ENCODE data around the gene MRPL24. TPM values are rescaled to one million over a fixed set of nuclear protein-coding genes. Genes with fewer than 3 reads are reported as not detected.

Gene MRPL24
- total and polyA plus RNA-seq, 2 of the 13 experiments (the other 11 are each of a cell fraction or from before 2014, with no cell fraction given), result 38.1 to 42.9 TPM

GRCh38 chr1:156746728-156747631, 6.1 kb upstream of the MRPL24 start (continued):
- TF ChIP-seq IKZF5 (CRISPR knock-in tag; IDR thresholded peaks at IDR 0.05) (no peak), MLXIP (CRISPR knock-in tag; IDR thresholded peaks at IDR 0.05; ENCODE audit: borderline replicate concordance) (no peak), RBFOX2 (IDR thresholded peaks at IDR 0.05; ENCODE audit: low read depth, low read length) (peak; percentile 64), ZC3H4 (CRISPR knock-in tag; IDR thresholded peaks at IDR 0.05; ENCODE audit: borderline replicate concordance) (peak; percentile 78; the same call in 1 of the 2 replicates), ZNF644 (CRISPR knock-in tag; IDR thresholded peaks at IDR 0.05; ENCODE audit: low read depth) (no peak), ARNT (IDR thresholded peaks at IDR 0.05) (no peak), ZNF446 (CRISPR knock-in tag; IDR thresholded peaks at IDR 0.05) (no peak), ZFP62 (CRISPR knock-in tag; IDR thresholded peaks at IDR 0.05) (no peak), KLF11 (CRISPR knock-in tag; IDR thresholded peaks at IDR 0.05) (no peak), MLLT10 (CRISPR knock-in tag; IDR thresholded peaks at IDR 0.05) (no peak), CEBPB (IDR thresholded peaks at IDR 0.05; ENCODE audit: borderline replicate concordance, low read depth, low read length) (no peak), ZSCAN25 (CRISPR knock-in tag; IDR thresholded peaks at IDR 0.05) (no peak), ZBTB21 (CRISPR knock-in tag; IDR thresholded peaks at IDR 0.05) (no peak), ZBTB26 (CRISPR knock-in tag; IDR thresholded peaks at IDR 0.05; ENCODE audit: borderline replicate concordance) (no peak), YEATS2 (CRISPR knock-in tag; IDR thresholded peaks at IDR 0.05; ENCODE audit: borderline replicate concordance) (peak; percentile 51; the same call in 1 of the 2 replicates), ZNF550 (CRISPR knock-in tag; IDR thresholded peaks at IDR 0.05; ENCODE audit: borderline replicate concordance) (no peak)
- TF ChIP-seq, protein P1, sequence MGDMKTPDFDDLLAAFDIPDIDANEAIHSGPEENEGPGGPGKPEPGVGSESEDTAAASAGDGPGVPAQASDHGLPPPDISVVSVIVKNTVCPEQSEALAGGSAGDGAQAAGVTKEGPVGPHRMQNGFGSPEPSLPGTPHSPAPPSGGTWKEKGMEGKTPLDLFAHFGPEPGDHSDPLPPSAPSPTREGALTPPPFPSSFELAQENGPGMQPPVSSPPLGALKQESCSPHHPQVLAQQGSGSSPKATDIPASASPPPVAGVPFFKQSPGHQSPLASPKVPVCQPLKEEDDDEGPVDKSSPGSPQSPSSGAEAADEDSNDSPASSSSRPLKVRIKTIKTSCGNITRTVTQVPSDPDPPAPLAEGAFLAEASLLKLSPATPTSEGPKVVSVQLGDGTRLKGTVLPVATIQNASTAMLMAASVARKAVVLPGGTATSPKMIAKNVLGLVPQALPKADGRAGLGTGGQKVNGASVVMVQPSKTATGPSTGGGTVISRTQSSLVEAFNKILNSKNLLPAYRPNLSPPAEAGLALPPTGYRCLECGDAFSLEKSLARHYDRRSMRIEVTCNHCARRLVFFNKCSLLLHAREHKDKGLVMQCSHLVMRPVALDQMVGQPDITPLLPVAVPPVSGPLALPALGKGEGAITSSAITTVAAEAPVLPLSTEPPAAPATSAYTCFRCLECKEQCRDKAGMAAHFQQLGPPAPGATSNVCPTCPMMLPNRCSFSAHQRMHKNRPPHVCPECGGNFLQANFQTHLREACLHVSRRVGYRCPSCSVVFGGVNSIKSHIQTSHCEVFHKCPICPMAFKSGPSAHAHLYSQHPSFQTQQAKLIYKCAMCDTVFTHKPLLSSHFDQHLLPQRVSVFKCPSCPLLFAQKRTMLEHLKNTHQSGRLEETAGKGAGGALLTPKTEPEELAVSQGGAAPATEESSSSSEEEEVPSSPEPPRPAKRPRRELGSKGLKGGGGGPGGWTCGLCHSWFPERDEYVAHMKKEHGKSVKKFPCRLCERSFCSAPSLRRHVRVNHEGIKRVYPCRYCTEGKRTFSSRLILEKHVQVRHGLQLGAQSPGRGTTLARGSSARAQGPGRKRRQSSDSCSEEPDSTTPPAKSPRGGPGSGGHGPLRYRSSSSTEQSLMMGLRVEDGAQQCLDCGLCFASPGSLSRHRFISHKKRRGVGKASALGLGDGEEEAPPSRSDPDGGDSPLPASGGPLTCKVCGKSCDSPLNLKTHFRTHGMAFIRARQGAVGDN (CRISPR knock-in tag; IDR thresholded peaks at IDR 0.05), result peak; percentile 76
- TF ChIP-seq, protein P2, sequence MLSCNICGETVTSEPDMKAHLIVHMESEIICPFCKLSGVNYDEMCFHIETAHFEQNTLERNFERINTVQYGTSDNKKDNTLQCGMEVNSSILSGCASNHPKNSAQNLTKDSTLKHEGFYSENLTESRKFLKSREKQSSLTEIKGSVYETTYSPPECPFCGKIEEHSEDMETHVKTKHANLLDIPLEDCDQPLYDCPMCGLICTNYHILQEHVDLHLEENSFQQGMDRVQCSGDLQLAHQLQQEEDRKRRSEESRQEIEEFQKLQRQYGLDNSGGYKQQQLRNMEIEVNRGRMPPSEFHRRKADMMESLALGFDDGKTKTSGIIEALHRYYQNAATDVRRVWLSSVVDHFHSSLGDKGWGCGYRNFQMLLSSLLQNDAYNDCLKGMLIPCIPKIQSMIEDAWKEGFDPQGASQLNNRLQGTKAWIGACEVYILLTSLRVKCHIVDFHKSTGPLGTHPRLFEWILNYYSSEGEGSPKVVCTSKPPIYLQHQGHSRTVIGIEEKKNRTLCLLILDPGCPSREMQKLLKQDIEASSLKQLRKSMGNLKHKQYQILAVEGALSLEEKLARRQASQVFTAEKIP (CRISPR knock-in tag; IDR thresholded peaks at IDR 0.05; ENCODE audit: borderline replicate concordance), result no peak

Data from HepG2 (cell line).